ENCODE measurements around the gene MPND. TPM values are rescaled to one million over a fixed set of nuclear protein-coding genes. Genes with fewer than 3 reads are reported as not detected.
"Not testable (repeated sequence)": the region's sequence is repeated elsewhere in the genome, so short reads cannot be mapped to it uniquely, and the experiment has no call there.

Gene MPND
- total RNA-seq, 2 experiments from 2014 or later: 15.6 to 18.8 TPM

DNA sequence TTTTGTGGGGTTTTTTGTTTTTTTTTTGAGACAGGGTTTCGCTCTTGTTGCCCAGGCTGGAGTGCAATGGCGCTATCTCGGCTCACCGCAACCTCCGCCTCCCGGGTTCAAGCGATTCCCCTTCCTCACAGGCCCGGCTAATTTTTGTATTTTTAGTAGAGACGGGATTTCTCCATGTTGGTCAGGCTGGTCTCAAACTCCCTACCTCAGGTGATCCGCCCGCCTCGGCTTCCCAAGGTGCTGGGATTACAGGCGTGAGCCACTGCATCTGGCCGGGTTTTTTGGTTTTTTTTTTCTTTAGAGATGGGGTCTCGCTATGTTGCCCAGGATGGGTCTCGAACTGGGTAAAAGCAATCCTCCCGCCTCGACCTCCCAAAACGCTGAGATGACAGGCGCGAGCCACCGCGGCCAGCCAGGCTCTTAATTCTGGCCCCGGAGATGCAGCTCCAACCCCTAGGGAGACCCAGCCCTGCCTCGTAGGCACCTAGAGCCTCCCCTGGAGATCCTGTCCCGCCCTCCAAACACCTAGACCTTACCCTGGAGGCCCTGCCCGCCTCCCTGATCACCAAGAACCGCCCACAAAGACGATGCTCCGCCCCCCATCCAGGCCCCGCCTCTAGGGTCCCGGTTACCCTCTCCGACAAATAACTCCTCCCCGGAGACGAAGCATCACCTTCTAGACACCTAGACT lies 14.2 kb upstream of the MPND start:
- not testable (repeated sequence) for H3K27me3 Mint-ChIP-seq

DNA sequence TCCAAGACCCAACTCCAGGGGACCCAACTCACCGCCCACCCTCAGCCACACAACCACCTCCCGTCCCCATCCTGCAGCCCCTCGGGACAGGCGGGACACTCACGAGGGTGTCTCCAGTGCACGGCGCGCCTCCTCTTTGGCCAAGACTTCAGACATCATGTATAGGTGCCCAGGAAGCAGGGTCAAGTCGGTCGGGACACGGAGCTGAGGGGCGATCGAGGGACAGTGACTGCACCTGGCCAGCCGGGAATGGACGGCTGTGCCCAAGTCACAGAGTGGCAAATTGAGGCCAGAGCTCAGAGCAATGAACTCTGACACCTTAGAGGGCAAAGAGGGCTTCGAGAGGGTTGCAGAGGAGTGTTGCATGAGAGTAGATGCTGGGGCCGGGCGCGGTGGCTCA lies 13.5 kb upstream of the MPND start:
- H3K27me3 Mint-ChIP-seq: no peaks in the 10 kb centered on the region
- peaks cover 4% of the 10 kb centered on the region for H3K9me3 Mint-ChIP-seq
- DNase-seq: no peak
- peaks cover 22% of the 10 kb centered on the region for H3K4me1 Mint-ChIP-seq
- no peak overlapping the region for H3K27ac Mint-ChIP-seq
- peaks cover 24% of the 10 kb centered on the region for H3K36me3 Mint-ChIP-seq
- peak overlapping the region; percentile 55 for H3K4me3 Mint-ChIP-seq

More for the DNA sequence above, 14.2 kb upstream of the MPND start:
- peak overlapping the region; percentile 88 for H3K4me3 Mint-ChIP-seq
- peak overlapping the region; percentile 91 for H3K27ac Mint-ChIP-seq
- H3K9me3 Mint-ChIP-seq: not testable (repeated sequence)
- DNase-seq: peak; percentile 66
- H3K4me1 Mint-ChIP-seq: peaks cover 22% of the 10 kb centered on the region
- peaks cover 17% of the 10 kb centered on the region for H3K36me3 Mint-ChIP-seq

DNA sequence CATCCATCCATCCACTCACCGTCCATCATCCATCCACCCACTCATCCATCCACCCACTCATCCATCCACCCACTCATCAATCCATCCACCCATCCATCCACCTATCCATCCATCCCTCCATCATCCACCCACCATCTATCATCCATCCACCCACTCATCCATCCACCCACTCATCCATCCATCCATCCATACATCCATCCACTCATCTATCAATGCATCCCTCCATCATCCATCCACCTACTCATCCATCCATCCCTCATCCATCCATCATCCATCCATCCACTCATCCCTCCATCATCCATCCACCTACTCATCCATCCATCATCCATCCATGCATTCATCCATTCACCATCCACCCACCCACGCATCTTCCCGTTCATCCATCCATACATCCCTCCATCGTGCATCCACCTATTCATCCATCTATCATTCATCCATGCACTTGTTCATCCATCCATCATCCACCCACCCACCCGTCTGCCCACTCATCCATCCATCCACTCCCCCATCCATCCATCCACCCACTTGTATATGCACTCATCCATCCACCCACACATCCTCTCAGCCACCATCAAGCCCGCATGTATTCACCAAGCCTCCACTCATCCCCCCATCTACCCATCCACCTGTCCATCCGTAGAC lies 8.3 kb upstream of the MPND start:
- no peak for DNase-seq
- peaks cover 8% of the 10 kb centered on the region for H3K9me3 Mint-ChIP-seq
- no peaks in the 10 kb centered on the region for H3K27me3 Mint-ChIP-seq
- peaks cover 13% of the 10 kb centered on the region for H3K4me1 Mint-ChIP-seq
- no peak overlapping the region for H3K27ac Mint-ChIP-seq
- H3K4me3 Mint-ChIP-seq: no peak overlapping the region
- H3K36me3 Mint-ChIP-seq: peaks cover 24% of the 10 kb centered on the region

DNA sequence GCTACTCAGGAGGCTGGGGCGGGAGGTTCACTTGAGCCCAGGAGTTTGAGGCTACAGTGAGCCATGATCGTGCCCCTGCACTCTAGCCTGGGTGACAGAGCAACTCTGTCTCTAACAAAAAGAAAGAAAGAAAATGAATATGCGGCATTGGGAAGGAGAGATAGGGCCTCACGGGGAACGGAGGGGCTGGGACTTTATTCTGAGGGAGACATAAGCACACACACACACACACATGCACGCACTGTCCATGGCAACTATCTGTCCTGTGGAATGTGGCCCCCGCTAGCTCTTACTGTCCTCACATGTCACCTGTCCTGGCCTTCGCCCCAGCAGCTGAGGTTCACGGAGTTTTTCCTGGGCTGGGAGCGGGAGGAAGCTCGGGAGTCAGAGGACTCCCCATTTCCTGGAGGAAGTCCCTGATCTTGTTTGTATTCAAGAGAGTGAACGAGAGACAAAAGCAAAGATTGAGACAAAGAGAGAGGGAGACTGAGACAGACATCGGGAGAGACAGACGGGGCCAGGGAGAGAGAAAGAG lies 5.4 kb upstream of the MPND start:
- DNase-seq: no peak
- H3K4me1 Mint-ChIP-seq: peaks cover 17% of the 10 kb centered on the region
- peaks cover 22% of the 10 kb centered on the region for H3K36me3 Mint-ChIP-seq
- H3K27ac Mint-ChIP-seq: peak overlapping the region; percentile 88
- no peaks in the 10 kb centered on the region for H3K27me3 Mint-ChIP-seq
- H3K9me3 Mint-ChIP-seq: peaks cover 8% of the 10 kb centered on the region
- H3K4me3 Mint-ChIP-seq: peak overlapping the region; percentile 83

DNA sequence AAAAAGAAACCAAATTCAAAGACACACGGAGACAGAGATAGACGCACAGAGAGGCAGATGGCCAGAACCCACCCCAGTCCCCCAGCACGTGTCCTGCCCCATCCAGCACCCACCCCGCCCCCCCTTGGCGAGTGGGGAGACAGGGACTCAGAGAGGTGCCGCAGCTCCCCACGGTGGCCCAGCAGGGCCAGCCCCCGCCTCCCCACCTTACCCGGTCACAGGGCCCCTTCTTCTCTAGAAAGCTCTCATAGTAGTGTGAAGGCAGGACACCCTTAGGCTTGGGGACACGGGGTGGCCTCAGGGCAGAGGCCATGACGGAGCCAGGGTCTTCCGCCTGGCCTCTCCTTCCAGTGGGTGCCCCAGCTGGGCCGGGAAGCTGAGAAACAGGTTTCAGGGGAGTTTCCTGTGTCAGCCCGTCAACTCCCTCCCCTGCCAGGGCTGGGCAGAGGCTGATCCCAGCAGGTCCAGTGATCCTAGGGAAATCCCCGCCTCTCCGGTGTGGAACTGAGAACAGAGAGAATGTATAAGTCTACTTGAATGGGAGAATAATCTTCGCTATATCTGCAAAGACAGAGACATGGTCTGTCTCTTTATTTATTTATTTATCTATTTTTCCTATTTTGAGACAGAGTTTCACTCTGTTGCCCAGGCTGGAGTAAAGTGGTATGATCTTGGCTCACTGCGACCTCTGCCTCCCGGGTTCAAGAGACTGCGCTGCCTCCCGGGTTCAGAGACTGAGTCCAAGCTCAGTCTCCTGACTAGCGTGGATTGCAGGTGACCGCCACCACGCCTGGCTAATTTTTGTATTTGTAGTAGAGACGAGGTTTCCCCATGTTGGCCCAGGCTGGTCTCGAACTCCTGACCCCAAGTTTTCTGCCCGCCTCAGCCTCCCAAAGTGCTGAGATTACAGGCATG lies 4.7 kb upstream of the MPND start, which contains the start of gene STAP2:
Gene STAP2, minus strand, starts transcription at position 387 of the 915 bp plus-strand sequence. Its CDS starts 74 bp downstream, at position 313.
- Mint-ChIP-seq H3K27ac (peak within 1 kb of the TSS; percentile 88), H3K27me3 (no peaks in the 10 kb centered on the region), H3K9me3 (peaks cover 8% of the 10 kb centered on the region), H3K4me3 (peak within 1 kb of the TSS; percentile 83), H3K36me3 (peaks cover 22% of the 10 kb centered on the region), H3K4me1 (peaks cover 20% of the 10 kb centered on the region)
- peak; percentile 29 for DNase-seq

DNA sequence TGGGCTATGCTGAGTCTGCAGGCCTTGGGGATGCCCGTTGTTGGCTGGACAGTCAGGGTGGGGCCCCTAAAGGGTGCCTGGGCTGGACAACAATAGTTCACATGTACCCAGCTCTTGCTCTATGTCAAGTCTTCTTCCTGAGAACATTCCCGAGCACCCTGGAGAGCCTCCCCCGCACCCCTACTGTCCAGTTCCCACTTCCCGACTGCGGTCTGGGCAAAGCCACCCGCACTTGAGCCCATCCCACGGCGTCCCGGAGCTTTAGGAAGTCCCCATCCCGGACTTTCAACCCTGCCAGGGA lies 1.1 kb upstream of the MPND start:
- DNase-seq: no peak
- Mint-ChIP-seq H3K4me1 (peaks cover 24% of the 10 kb centered on the region), H3K27me3 (no peaks in the 10 kb centered on the region), H3K9me3 (no peaks in the 10 kb centered on the region), H3K27ac (peak overlapping the region; percentile 94), H3K36me3 (peaks cover 7% of the 10 kb centered on the region), H3K4me3 (peak overlapping the region; percentile 88)

DNA sequence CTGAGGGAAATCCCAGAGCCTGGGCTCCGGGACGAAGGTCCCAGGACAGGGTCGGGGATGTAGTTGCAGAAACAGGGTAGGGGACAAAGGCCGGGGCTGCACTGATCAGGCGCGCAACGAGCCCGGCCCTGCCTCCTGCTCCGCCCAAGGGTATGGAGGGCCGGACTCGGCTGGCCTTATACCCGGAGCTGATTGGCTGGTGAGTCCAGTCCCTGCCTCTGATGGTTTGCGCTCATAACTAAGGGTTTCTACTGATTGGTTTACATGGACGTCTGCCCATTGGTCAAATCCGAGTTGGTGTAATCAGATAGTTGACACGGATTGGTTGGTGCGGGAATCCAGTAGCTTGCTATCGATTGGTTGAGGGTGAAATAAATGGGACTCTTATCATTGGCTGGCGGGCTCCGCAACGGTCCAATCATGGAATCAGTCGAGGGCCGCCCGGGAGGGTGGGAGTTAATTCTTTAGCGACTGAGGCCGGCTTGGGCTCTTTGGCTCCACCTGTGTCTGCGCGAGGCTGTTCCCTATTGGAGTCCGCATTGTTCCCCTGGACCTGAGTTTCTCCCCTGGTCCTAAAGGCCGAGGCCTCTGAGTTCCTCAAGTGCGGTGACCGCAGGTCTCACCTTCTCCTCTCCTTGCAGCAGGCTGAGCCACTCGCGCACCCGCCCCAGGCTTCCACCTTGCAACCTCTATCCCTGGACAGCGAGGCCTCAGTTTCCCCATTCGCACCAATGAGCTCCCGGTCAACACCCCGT lies 570 bp upstream of the MPND start:
- peak; percentile 93 for DNase-seq
- H3K36me3 Mint-ChIP-seq: peaks cover 8% of the 10 kb centered on the region
- H3K27ac Mint-ChIP-seq: peak overlapping the region; percentile 94
- no peaks in the 10 kb centered on the region for H3K9me3 Mint-ChIP-seq
- no peaks in the 10 kb centered on the region for H3K27me3 Mint-ChIP-seq
- H3K4me3 Mint-ChIP-seq: peak overlapping the region; percentile 88
- H3K4me1 Mint-ChIP-seq: peaks cover 23% of the 10 kb centered on the region

DNA sequence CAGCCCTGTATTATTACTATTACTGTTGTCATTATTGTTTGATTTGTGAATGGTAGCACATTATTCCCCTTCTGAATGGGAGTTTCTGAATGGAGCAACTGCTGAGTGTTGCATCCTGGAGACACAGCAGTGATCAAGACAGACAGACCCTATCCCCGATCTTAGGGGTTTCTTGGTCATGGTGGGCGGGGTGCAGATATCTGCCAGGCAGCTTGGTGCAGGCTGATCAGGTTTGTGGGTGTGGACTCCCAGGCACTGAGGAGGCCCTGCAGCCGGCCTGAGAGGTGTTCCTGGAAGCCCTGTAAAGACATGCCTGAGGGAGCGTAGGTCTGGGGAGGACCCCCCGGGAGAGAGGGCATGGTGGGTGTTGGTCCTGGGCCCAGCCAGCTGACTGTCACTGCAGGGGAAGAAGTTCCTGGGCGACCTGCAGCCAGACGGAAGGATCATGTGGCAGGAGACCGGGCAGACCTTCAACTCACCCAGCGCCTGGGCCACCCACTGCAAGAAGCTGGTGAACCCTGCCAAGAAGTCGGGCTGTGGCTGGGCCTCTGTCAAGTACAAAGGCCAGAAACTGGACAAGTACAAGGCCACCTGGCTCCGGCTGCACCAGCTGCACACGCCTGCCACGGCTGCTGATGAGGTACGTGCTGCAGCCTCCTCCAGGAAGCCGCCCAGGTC lies 2.1 kb downstream of the MPND start:
- H3K27ac Mint-ChIP-seq: no peak overlapping the region
- H3K4me3 Mint-ChIP-seq: peak overlapping the region; percentile 25
- peaks cover 8% of the 10 kb centered on the region for H3K36me3 Mint-ChIP-seq
- DNase-seq: no peak
- H3K4me1 Mint-ChIP-seq: peaks cover 12% of the 10 kb centered on the region
- H3K9me3 Mint-ChIP-seq: no peaks in the 10 kb centered on the region
- H3K27me3 Mint-ChIP-seq: no peaks in the 10 kb centered on the region

DNA sequence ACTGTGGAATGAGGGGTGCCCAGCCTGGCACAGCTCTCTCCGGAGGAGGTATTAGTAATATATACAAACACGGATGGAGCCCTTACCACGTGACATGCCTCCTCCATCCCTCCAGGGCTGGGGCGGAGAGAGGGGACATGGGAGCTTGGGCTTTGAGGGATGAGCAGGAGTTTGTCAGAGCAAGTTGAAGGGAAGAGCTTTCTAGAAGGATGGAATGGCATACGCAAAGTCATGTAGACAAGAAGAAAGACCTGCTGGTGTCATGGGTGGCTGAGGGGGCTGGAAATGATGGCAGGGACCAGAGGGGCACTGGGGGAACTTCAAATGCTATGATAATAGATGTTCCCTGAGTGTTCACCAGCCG lies 2.6 kb downstream of the MPND start:
- peaks cover 8% of the 10 kb centered on the region for H3K36me3 Mint-ChIP-seq
- peaks cover 12% of the 10 kb centered on the region for H3K4me1 Mint-ChIP-seq
- H3K4me3 Mint-ChIP-seq: no peak overlapping the region
- DNase-seq: no peak
- H3K27me3 Mint-ChIP-seq: no peaks in the 10 kb centered on the region
- H3K27ac Mint-ChIP-seq: no peak overlapping the region
- H3K9me3 Mint-ChIP-seq: no peaks in the 10 kb centered on the region

DNA sequence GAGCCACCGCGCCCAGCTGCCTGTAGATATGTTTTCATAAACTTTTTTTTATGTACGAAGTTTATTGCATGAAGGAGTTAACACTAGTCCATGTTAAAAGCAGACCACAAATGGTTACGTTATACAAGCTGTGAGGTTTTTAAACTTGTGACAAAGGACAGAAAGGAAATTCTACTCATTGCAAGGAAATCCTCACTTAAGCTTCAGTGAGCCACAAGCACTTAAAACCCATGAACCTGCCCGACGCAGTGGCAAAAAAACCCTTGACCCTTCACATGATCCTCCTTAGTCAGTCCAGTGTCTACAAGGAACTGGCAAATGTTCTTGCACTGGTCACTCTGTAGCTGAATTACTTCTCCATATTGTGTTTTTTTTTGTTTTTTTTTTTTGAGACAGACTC lies 4.2 kb downstream of the MPND start:
- Mint-ChIP-seq H3K4me1 (peaks cover 9% of the 10 kb centered on the region), H3K9me3 (no peaks in the 10 kb centered on the region), H3K27ac (no peak overlapping the region), H3K4me3 (no peak overlapping the region), H3K36me3 (peaks cover 8% of the 10 kb centered on the region), H3K27me3 (no peaks in the 10 kb centered on the region)
- no peak for DNase-seq

DNA sequence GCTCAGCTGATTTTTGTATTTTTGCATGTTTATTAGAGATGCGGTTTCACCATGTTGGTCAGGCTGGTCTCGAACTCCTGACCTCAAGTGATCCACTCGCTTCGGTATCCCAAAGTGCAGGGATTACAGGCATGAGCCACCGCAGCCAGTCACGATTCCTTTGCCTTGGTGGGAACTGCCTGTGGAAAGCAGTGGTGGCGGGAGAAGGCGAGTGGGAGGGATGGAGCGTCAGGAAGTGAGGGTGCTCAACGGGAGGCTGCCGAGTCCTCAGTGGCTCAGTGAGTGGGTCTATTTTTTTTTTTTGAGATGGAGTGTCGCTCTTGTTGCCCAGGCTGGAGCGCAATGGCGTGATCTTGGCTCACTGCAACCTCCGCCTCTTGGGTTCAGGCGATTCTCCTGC lies 5.9 kb downstream of the MPND start:
- peak overlapping the region; percentile 61 for H3K27ac Mint-ChIP-seq

DNA sequence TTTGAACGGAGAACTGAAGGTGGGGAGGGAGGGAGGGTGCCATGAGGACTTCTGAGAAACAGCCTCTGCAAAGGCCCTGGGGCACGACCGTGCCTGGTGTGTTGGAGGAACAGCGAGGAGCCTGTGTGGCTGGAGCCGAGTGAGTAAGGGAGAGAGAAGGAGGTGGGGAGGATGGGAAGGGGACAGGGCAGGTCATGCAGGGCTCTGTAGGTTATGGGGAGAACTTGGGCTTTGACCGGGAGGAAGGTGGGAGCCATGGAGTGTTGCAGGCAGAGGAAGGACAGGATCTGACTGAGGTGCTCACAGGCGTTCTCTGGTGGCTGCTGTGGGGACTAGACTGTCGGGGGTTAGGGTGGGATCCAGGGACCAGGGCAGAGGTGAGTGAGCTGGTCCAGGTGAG lies 6.7 kb downstream of the MPND start:
- no peak overlapping the region for H3K27ac Mint-ChIP-seq
- peaks cover 4% of the 10 kb centered on the region for H3K4me1 Mint-ChIP-seq
- H3K27me3 Mint-ChIP-seq: no peaks in the 10 kb centered on the region
- no peaks in the 10 kb centered on the region for H3K9me3 Mint-ChIP-seq
- no peak for DNase-seq
- H3K36me3 Mint-ChIP-seq: peaks cover 10% of the 10 kb centered on the region
- no peak overlapping the region for H3K4me3 Mint-ChIP-seq

More for the DNA sequence above, 5.9 kb downstream of the MPND start:
- not testable (repeated sequence) for H3K4me3 Mint-ChIP-seq, H3K36me3 Mint-ChIP-seq, H3K9me3 Mint-ChIP-seq, H3K27me3 Mint-ChIP-seq, DNase-seq, H3K4me1 Mint-ChIP-seq

DNA sequence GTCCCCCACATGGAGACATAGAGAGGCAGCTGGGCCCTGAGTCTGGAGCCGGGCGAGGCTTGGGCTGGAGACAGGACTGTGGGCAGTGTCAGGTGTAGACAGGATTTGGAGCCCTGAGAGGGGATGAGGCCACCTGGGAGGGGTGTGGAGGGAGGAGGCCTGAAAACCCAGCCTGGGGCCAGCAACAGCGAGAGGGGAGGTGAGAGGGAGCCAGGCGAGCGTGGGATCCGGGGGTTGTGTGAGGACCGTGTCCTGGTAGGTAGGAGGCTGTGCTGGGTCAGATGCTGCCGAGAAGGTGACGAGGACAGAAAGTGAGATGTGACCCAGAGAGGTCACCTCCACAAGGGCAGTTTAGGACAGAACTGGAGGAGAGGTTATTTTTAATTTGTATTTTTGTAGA lies 7.4 kb downstream of the MPND start:
- no peaks in the 10 kb centered on the region for H3K27me3 Mint-ChIP-seq
- H3K9me3 Mint-ChIP-seq: no peaks in the 10 kb centered on the region
- H3K4me1 Mint-ChIP-seq: no peaks in the 10 kb centered on the region
- no peak overlapping the region for H3K4me3 Mint-ChIP-seq
- H3K36me3 Mint-ChIP-seq: peaks cover 10% of the 10 kb centered on the region
- no peak overlapping the region for H3K27ac Mint-ChIP-seq
- no peak for DNase-seq

DNA sequence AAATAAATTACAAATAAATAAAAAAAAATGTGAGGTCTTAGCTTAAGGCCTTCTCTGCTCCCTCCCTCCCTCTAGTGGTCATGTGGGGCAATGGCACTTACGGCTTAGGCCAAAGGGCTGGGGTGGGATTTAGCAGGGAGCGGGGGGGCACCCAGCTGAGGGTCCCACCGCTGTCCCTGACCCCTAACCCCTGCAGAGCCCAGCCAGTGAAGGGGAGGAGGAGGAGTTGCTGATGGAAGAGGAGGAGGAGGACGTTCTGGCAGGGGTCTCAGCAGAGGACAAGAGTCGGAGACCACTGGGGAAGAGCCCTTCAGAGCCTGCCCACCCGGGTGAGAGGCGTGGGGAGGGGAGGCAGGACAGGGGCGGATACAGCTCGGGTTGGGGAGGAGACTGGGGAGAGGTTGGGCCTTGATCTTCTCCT lies 9.3 kb downstream of the MPND start:
- Mint-ChIP-seq H3K9me3 (no peaks in the 10 kb centered on the region), H3K27me3 (no peaks in the 10 kb centered on the region), H3K4me1 (no peaks in the 10 kb centered on the region), H3K4me3 (no peak overlapping the region), H3K27ac (peak overlapping the region; percentile 70), H3K36me3 (peaks cover 3% of the 10 kb centered on the region)
- DNase-seq: peak; percentile 60

Data from activated naive CD8-positive, alpha-beta T cell treated with anti-CD3 and anti-CD28 coated beads for 36 hours (primary cell).